Thoracic aorta (tissue), 2 donors: ENCODE measurements around the gene KHDC1. TPM values are rescaled to one million over a fixed set of nuclear protein-coding genes. Genes with fewer than 3 reads are reported as not detected.
"Not testable (repeated sequence)": the region's sequence is repeated elsewhere in the genome, so short reads cannot be mapped to it uniquely, and the experiment has no call there.

Experiments used
- ATAC-seq: fragments of 150-250 bp; one replicate; pipeline ENCODE4 v1.8.0; 2017; ENCODE audit warnings: low read depth; ENCODE audit not compliant: insufficient number of reproducible peaks, low FRiP score
- DNase-seq: peaks from one replicate; pipeline ENCODE4 v3.0.0-alpha.2; 2020; ENCODE audit warnings: low spot score
- H3K27ac ChIP-seq, 2 donors: fragments of 200-600 bp; sonication (generic); 1 replicate in 1 of 2; 2 replicates in 1 of 2; pipeline ENCODE4 v1.5.1; 2016; ENCODE audit warnings: mild to moderate bottlenecking in 2 of 2, moderate library complexity in 2 of 2
- H3K27me3 ChIP-seq: fragments of 200-600 bp; sonication (generic); replicated peaks from 2 replicates; pipeline ENCODE4 v1.6.0; 2016; ENCODE audit warnings: mild to moderate bottlenecking; ENCODE audit not compliant: insufficient read depth
- H3K36me3 ChIP-seq: fragments of 200-600 bp; sonication (generic); one replicate; pipeline ENCODE4 v1.5.1; 2016
- H3K4me1 ChIP-seq, 2 donors: fragments of 200-600 bp; sonication (generic); 1 replicate in 1 of 2; 2 replicates in 1 of 2; pipeline versions ENCODE4 v1.5.1 to v1.6.0; 2016; ENCODE audit warnings: low read depth in 2 of 2, mild to moderate bottlenecking in 1 of 2; ENCODE audit not compliant: control insufficient read depth in 1 of 2
- H3K4me3 ChIP-seq: fragments of 200-600 bp; sonication (generic); 2 replicates; pipeline ENCODE4 v1.5.1; 2016; ENCODE audit warnings: mild to moderate bottlenecking
- H3K9me3 ChIP-seq: fragments of 200-600 bp; sonication (generic); 2 replicates; pipeline ENCODE4 v1.5.1; 2016
- CTCF ChIP-seq: fragments of 200-600 bp; sonication (generic); IDR thresholded peaks from one replicate; pipeline ENCODE4 v1.5.1; 2019; ENCODE audit warnings: antibody characterized with exemption
- total RNA-seq, 2 donors: library from RNA; depleted of rRNA; stranded (reverse); fragments of >200 nt; gene quantifications; one replicate each; pipeline versions ENCODE4 v1.1.0 to v1.2.3, GENCODE V29; 2016

Gene KHDC1
- total RNA-seq, 2 donors from 2014 or later, result 0.81 to 8.1 TPM

- Histone ChIP-seq H3K27me3 (no peaks in the 10 kb centered on the region), H3K9me3 (no peaks in the 10 kb centered on the region), H3K36me3 (no peaks in the 10 kb centered on the region), H3K4me1 (no peaks in the 10 kb centered on the region), H3K4me3 (no peak overlapping the region), H3K27ac (no peak overlapping the region)
- ATAC-seq (no peak), DNase-seq (no peak)
- TF ChIP-seq CTCF, result no peak
These were observed 22.3 kb downstream of the KHDC1 start for GRCh38 chr6:73240730-73241129.

- DNase-seq (no peak), ATAC-seq (no peak)
- Histone ChIP-seq H3K36me3 (no peaks in the 10 kb centered on the region), H3K9me3 (no peaks in the 10 kb centered on the region), H3K4me1 (peaks cover 6 to 10% of the 10 kb centered on the region in 2 donors), H3K27me3 (no peaks in the 10 kb centered on the region), H3K27ac (no peak overlapping the region), H3K4me3 (no peak overlapping the region)
- TF ChIP-seq CTCF, result no peak
These were observed 26.7 kb downstream of the KHDC1 start for GRCh38 chr6:73236144-73236750.

- no peak for DNase-seq
- no peak for TF ChIP-seq CTCF
- H3K9me3 ChIP-seq, result no peaks in the 10 kb centered on the region
- H3K4me1 ChIP-seq, result peaks cover 6 to 10% of the 10 kb centered on the region in 2 donors
- ATAC-seq, result no peak
- H3K4me3 ChIP-seq, result no peak overlapping the region
- no peaks in the 10 kb centered on the region for H3K27me3 ChIP-seq
- no peaks in the 10 kb centered on the region for H3K36me3 ChIP-seq
- no peak overlapping the region for H3K27ac ChIP-seq
These were observed 28.3 kb downstream of the KHDC1 start for GRCh38 chr6:73234733-73235132.

GRCh38 chr6:73233971-73234370, 29.0 kb downstream of the KHDC1 start:
- H3K36me3 ChIP-seq, H3K9me3 ChIP-seq, DNase-seq, ATAC-seq, H3K27me3 ChIP-seq, H3K4me3 ChIP-seq, H3K27ac ChIP-seq: not testable (repeated sequence)
- peaks cover 6 to 10% of the 10 kb centered on the region in 2 donors for H3K4me1 ChIP-seq

- Histone ChIP-seq H3K4me1 (peaks cover 6 to 10% of the 10 kb centered on the region in 2 donors), H3K27ac (no peak overlapping the region), H3K9me3 (no peaks in the 10 kb centered on the region), H3K36me3 (no peaks in the 10 kb centered on the region), H3K4me3 (no peak overlapping the region), H3K27me3 (no peaks in the 10 kb centered on the region)
- ATAC-seq (no peak), DNase-seq (no peak)
- TF ChIP-seq CTCF, result no peak
These were observed 29.9 kb downstream of the KHDC1 start for GRCh38 chr6:73233048-73233447.

- TF ChIP-seq CTCF, result no peak
These were observed 31.0 kb downstream of the KHDC1 start for GRCh38 chr6:73231986-73232391.

More at GRCh38 chr6:73231986-73232391, 31.0 kb downstream of the KHDC1 start:
- Histone ChIP-seq H3K27ac (no peak overlapping the region), H3K4me1 (peaks cover 6 to 10% of the 10 kb centered on the region in 2 donors), H3K9me3 (no peaks in the 10 kb centered on the region), H3K4me3 (no peak overlapping the region), H3K27me3 (no peaks in the 10 kb centered on the region), H3K36me3 (no peaks in the 10 kb centered on the region)
- ATAC-seq (no peak), DNase-seq (no peak)
